GM12875 (cell line): ENCODE results near the gene MEF2A.

Experiments used
- H3K4me3 ChIP-seq: one replicate; pipeline ENCODE4 v1.5.1; 2011; ENCODE audit warnings: low read depth, low read length, control low read depth
- CTCF ChIP-seq: IDR thresholded peaks from 2 replicates; pipeline ENCODE4 v1.5.1; 2011; ENCODE audit warnings: low read depth, mild to moderate bottlenecking, control low read depth, inconsistent platforms, low read length, moderate library complexity, borderline replicate concordance; ENCODE audit not compliant: insufficient read depth

Gene MEF2A

GRCh38 chr15:99552111-99552510 lies 13.7 kb upstream of the MEF2A start:
- no peak for TF ChIP-seq CTCF
- H3K4me3 ChIP-seq: no peak overlapping the region

- H3K4me3 ChIP-seq: no peak overlapping the region
- TF ChIP-seq CTCF: no peak
Observed at GRCh38 chr15:99554880-99555488, 10.8 kb upstream of the MEF2A start.

- TF ChIP-seq CTCF: no peak
Observed at GRCh38 chr15:99556011-99556410, 9.8 kb upstream of the MEF2A start.

GRCh38 chr15:99556578-99556977 lies 9.2 kb upstream of the MEF2A start:
- no peak overlapping the region for H3K4me3 ChIP-seq
- no peak for TF ChIP-seq CTCF

More at GRCh38 chr15:99556011-99556410, 9.8 kb upstream of the MEF2A start:
- H3K4me3 ChIP-seq: no peak overlapping the region

GRCh38 chr15:99558084-99558483 lies 7.7 kb upstream of the MEF2A start:
- TF ChIP-seq CTCF: no peak

GRCh38 chr15:99558571-99558970 lies 7.2 kb upstream of the MEF2A start:
- H3K4me3 ChIP-seq: no peak overlapping the region
- TF ChIP-seq CTCF: no peak

More at GRCh38 chr15:99558084-99558483, 7.7 kb upstream of the MEF2A start:
- no peak overlapping the region for H3K4me3 ChIP-seq

- H3K4me3 ChIP-seq: no peak overlapping the region
- no peak for TF ChIP-seq CTCF
Observed at GRCh38 chr15:99561476-99562230, 4.1 kb upstream of the MEF2A start.
